Kidney epithelial cell (primary cell): ENCODE measurements around the gene ZFYVE19. TPM values are rescaled to one million over a fixed set of nuclear protein-coding genes. Genes with fewer than 3 reads are reported as not detected.

ENCODE experiments used
- DNase-seq: peaks from one replicate; pipeline ENCODE4 v3.0.0-alpha.2; 2010; ENCODE audit warnings: low read depth
- H3K27me3 ChIP-seq: 2 replicates; pipeline ENCODE4 v1.6.0; 2011; ENCODE audit warnings: low read length; ENCODE audit not compliant: control insufficient read depth, insufficient read depth
- H3K36me3 ChIP-seq: 2 replicates; pipeline ENCODE4 v1.5.1; 2011; ENCODE audit warnings: low read length; ENCODE audit not compliant: control insufficient read depth, insufficient read depth
- H3K4me3 ChIP-seq: 2 replicates; pipeline ENCODE4 v1.5.1; 2011; ENCODE audit warnings: low read depth, mild to moderate bottlenecking, control low read depth, low read length
- CTCF ChIP-seq: IDR thresholded peaks from 2 replicates; pipeline ENCODE4 v1.5.1; 2011; ENCODE audit warnings: mild to moderate bottlenecking, moderate library complexity, low read length, control low read depth, inconsistent platforms; ENCODE audit not compliant: insufficient read depth, poor library complexity, severe bottlenecking
- total RNA-seq: library from RNA; depleted of rRNA; stranded (reverse); fragments of >200 nt; gene quantifications from 2 replicates; pipeline ENCODE4 v1.2.3, GENCODE V29; 2015

The ZFYVE19 gene
- total RNA-seq, 1 donor from 2014 or later = 34.7 TPM

GRCh38 chr15:40826423-40827075 is 19.7 kb downstream of the ZFYVE19 start:
- no peaks in the 10 kb centered on the region for H3K27me3 ChIP-seq
- DNase-seq = no peak
- no peaks in the 10 kb centered on the region for H3K36me3 ChIP-seq
- TF ChIP-seq CTCF = no peak
- no peak overlapping the region for H3K4me3 ChIP-seq

- no peak for TF ChIP-seq CTCF
- no peak within 1 kb of the TSS for H3K4me3 ChIP-seq
- no peaks in the 10 kb centered on the region for H3K27me3 ChIP-seq
- no peak for DNase-seq
- no peaks in the 10 kb centered on the region for H3K36me3 ChIP-seq
Measured at GRCh38 chr15:40828447-40829036, 21.7 kb downstream of the ZFYVE19 start, which contains the start of gene PPP1R14D. Gene PPP1R14D, minus strand, starts transcription at chr15:40828708. Its CDS starts 67 bp downstream, at chr15:40828641.

GRCh38 chr15:40829115-40829514 is 22.2 kb downstream of the ZFYVE19 start:
- Histone ChIP-seq H3K27me3 (no peaks in the 10 kb centered on the region), H3K4me3 (no peak overlapping the region), H3K36me3 (no peaks in the 10 kb centered on the region)
- no peak for TF ChIP-seq CTCF
- no peak for DNase-seq

- TF ChIP-seq CTCF = no peak
- Histone ChIP-seq H3K36me3 (no peaks in the 10 kb centered on the region), H3K4me3 (no peak overlapping the region), H3K27me3 (no peaks in the 10 kb centered on the region)
- no peak for DNase-seq
Measured at GRCh38 chr15:40830884-40831283, 24.0 kb downstream of the ZFYVE19 start.

DNA sequence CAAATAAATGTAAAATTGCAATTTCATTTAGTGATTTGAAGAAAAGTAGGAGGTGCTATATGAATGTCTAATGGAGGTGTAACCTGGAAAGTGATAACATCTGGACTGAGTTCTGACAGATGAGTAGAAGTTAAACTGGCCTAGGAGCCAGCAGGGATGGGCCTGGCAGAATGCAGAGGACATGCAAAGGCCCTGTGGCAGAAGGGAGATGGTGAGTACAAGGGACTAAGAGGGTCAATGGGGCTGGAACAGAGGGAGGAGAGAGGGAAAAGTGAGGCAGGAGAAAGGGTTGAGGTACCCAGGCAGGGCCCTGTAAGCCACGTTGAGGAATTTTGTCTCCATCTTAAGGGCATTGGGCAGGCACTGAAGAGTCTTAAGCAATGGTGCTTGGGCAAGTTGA is 25.0 kb downstream of the ZFYVE19 start:
- TF ChIP-seq CTCF = no peak
- Histone ChIP-seq H3K36me3 (no peaks in the 10 kb centered on the region), H3K27me3 (no peaks in the 10 kb centered on the region), H3K4me3 (no peak overlapping the region)
- DNase-seq = no peak

- no peaks in the 10 kb centered on the region for H3K27me3 ChIP-seq
- H3K36me3 ChIP-seq = no peaks in the 10 kb centered on the region
- DNase-seq = no peak
- no peak for TF ChIP-seq CTCF
- no peak overlapping the region for H3K4me3 ChIP-seq
Measured at GRCh38 chr15:40832903-40833302, 26.0 kb downstream of the ZFYVE19 start.
